ENCODE results near the gene E2F4. TPM values are rescaled to one million over a fixed set of nuclear protein-coding genes. Genes with fewer than 3 reads are reported as not detected.
A peak's percentile ranks its signal among the peaks of the same experiment; 100 is the strongest.

E2F4 gene
- total and polyA plus RNA-seq, 2 of the 13 experiments (the other 11 are each of a cell fraction or from before 2014, with no cell fraction given), result 84.8 to 91.2 TPM

DNA sequence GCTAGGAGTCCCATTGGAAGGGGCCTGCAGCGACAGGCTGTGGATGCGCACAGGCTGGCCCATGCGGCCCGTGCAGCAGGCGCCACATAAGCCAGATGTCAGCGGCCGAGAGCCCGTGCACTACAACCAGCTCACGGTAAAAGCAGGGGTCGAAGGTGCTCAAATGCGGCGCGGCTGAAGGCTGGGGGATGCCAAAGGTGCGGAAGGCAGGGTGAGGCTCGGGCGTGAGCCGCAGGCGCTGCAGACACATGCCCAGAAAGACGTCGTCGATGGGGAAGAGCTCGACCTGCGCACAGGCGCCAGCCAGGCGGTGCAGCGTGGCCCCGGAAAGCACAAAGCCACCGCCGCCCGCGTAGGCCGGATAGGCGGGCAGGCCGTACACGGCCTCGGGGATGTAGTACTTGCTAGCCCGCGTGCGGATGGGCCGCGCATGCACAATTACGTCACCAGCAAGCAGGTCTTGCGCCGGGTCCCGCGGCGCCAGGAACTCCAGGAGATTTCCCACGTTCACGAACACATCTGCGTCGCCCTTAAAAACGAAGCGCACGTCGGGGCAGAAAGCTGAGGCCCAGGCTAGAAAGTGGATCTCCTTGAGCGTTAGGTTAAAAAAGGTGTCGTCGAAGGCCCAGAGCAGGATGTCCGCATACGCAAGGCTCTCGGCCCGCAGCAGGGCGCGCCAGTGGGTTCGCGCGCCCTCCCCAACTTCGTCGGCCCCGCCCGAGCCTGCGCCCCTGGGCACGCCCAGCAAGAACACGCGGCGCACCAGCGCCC lies 42.5 kb upstream of the E2F4 start (continued):
- TF ChIP-seq, protein P1, sequence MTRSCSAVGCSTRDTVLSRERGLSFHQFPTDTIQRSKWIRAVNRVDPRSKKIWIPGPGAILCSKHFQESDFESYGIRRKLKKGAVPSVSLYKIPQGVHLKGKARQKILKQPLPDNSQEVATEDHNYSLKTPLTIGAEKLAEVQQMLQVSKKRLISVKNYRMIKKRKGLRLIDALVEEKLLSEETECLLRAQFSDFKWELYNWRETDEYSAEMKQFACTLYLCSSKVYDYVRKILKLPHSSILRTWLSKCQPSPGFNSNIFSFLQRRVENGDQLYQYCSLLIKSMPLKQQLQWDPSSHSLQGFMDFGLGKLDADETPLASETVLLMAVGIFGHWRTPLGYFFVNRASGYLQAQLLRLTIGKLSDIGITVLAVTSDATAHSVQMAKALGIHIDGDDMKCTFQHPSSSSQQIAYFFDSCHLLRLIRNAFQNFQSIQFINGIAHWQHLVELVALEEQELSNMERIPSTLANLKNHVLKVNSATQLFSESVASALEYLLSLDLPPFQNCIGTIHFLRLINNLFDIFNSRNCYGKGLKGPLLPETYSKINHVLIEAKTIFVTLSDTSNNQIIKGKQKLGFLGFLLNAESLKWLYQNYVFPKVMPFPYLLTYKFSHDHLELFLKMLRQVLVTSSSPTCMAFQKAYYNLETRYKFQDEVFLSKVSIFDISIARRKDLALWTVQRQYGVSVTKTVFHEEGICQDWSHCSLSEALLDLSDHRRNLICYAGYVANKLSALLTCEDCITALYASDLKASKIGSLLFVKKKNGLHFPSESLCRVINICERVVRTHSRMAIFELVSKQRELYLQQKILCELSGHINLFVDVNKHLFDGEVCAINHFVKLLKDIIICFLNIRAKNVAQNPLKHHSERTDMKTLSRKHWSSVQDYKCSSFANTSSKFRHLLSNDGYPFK (CRISPR knock-in tag; IDR thresholded peaks at IDR 0.05; ENCODE audit: borderline replicate concordance), result 0 out of 2 replicates have a peak, but pooled peaks have one; percentile 32
- TF ChIP-seq, protein P2, sequence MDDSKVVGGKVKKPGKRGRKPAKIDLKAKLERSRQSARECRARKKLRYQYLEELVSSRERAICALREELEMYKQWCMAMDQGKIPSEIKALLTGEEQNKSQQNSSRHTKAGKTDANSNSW (CRISPR knock-in tag; IDR thresholded peaks at IDR 0.05; ENCODE audit: borderline replicate concordance), result no peak
- TF ChIP-seq NONO (IDR thresholded peaks at IDR 0.05) (no peak), NONO (CRISPR knock-in tag; conservative IDR thresholded peaks at IDR 0.05) (peak; percentile 54; the same call in 1 of the 2 replicates), ZNF317 (CRISPR knock-in tag; IDR thresholded peaks at IDR 0.05) (no peak), SETDB1 (CRISPR knock-in tag; IDR thresholded peaks at IDR 0.05; ENCODE audit: borderline replicate concordance) (0 out of 2 replicates have a peak, but pooled peaks have one; percentile 48), PHF8 (CRISPR knock-in tag; IDR thresholded peaks at IDR 0.05) (no peak), GATA4 (IDR thresholded peaks at IDR 0.05; ENCODE audit: borderline replicate concordance, low read depth) (no peak), MED8 (CRISPR knock-in tag; IDR thresholded peaks at IDR 0.05; ENCODE audit: insufficient replicate concordance) (no peak), ZNF572 (CRISPR knock-in tag; IDR thresholded peaks at IDR 0.05) (no peak), SMAD3 (CRISPR knock-in tag; IDR thresholded peaks at IDR 0.05) (no peak), RBAK (CRISPR knock-in tag; IDR thresholded peaks at IDR 0.05) (no peak), HNRNPL (IDR thresholded peaks at IDR 0.05; ENCODE audit: low read depth, low read length) (0 out of 2 replicates have a peak, but pooled peaks have one; percentile 57), NFE2L1 (CRISPR knock-in tag; IDR thresholded peaks at IDR 0.05; ENCODE audit: borderline replicate concordance) (no peak)
- TF ChIP-seq, protein P3, sequence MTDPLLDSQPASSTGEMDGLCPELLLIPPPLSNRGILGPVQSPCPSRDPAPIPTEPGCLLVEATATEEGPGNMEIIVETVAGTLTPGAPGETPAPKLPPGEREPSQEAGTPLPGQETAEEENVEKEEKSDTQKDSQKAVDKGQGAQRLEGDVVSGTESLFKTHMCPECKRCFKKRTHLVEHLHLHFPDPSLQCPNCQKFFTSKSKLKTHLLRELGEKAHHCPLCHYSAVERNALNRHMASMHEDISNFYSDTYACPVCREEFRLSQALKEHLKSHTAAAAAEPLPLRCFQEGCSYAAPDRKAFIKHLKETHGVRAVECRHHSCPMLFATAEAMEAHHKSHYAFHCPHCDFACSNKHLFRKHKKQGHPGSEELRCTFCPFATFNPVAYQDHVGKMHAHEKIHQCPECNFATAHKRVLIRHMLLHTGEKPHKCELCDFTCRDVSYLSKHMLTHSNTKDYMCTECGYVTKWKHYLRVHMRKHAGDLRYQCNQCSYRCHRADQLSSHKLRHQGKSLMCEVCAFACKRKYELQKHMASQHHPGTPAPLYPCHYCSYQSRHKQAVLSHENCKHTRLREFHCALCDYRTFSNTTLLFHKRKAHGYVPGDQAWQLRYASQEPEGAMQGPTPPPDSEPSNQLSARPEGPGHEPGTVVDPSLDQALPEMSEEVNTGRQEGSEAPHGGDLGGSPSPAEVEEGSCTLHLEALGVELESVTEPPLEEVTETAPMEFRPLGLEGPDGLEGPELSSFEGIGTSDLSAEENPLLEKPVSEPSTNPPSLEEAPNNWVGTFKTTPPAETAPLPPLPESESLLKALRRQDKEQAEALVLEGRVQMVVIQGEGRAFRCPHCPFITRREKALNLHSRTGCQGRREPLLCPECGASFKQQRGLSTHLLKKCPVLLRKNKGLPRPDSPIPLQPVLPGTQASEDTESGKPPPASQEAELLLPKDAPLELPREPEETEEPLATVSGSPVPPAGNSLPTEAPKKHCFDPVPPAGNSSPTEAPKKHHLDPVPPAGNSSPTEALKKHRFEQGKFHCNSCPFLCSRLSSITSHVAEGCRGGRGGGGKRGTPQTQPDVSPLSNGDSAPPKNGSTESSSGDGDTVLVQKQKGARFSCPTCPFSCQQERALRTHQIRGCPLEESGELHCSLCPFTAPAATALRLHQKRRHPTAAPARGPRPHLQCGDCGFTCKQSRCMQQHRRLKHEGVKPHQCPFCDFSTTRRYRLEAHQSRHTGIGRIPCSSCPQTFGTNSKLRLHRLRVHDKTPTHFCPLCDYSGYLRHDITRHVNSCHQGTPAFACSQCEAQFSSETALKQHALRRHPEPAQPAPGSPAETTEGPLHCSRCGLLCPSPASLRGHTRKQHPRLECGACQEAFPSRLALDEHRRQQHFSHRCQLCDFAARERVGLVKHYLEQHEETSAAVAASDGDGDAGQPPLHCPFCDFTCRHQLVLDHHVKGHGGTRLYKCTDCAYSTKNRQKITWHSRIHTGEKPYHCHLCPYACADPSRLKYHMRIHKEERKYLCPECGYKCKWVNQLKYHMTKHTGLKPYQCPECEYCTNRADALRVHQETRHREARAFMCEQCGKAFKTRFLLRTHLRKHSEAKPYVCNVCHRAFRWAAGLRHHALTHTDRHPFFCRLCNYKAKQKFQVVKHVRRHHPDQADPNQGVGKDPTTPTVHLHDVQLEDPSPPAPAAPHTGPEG (CRISPR knock-in tag; IDR thresholded peaks at IDR 0.05), result peak; percentile 20; the same call in 1 of the 2 replicates
- TF ChIP-seq, protein P4, sequence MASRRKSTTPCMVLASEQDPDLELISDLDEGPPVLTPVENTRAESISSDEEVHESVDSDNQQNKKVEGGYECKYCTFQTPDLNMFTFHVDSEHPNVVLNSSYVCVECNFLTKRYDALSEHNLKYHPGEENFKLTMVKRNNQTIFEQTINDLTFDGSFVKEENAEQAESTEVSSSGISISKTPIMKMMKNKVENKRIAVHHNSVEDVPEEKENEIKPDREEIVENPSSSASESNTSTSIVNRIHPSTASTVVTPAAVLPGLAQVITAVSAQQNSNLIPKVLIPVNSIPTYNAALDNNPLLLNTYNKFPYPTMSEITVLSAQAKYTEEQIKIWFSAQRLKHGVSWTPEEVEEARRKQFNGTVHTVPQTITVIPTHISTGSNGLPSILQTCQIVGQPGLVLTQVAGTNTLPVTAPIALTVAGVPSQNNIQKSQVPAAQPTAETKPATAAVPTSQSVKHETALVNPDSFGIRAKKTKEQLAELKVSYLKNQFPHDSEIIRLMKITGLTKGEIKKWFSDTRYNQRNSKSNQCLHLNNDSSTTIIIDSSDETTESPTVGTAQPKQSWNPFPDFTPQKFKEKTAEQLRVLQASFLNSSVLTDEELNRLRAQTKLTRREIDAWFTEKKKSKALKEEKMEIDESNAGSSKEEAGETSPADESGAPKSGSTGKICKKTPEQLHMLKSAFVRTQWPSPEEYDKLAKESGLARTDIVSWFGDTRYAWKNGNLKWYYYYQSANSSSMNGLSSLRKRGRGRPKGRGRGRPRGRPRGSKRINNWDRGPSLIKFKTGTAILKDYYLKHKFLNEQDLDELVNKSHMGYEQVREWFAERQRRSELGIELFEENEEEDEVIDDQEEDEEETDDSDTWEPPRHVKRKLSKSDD (CRISPR knock-in tag; IDR thresholded peaks at IDR 0.05; ENCODE audit: low read depth), result peak; percentile 81; the same call in 1 of the 2 replicates
